Activated CD8-positive, alpha-beta memory T cell treated with anti-CD3 and anti-CD28 coated beads, Interleukin-2, amount 10 ng/mL, durations not matched to agents 7 days and 5 days (primary cell): ENCODE results near the gene ARMH3. TPM values are rescaled to one million over a fixed set of nuclear protein-coding genes. Genes with fewer than 3 reads are reported as not detected.

ENCODE experiments used
- ATAC-seq: fragments of 150-1000 bp; cut with Tn5 transposase; one replicate; pipeline ENCODE4 v1.10.0; 2021; ENCODE audit warnings: moderate library complexity
- CTCF ChIA-PET: fragments of 350-600 bp; sonication (Branson Sonifier 250); formaldehyde crosslinking; loops from one replicate; lab custom pipeline; 2021; ENCODE audit warnings: antibody characterized with exemption; lab: Charles Lee
- DNase-seq: peaks from one replicate; pipeline ENCODE4 v3.0.0-alpha.2; 2020
- H3K27ac Mint-ChIP-seq: one replicate; pipeline ENCODE4 v1.8.0; 2021; ENCODE audit warnings: mild to moderate bottlenecking, mixed read lengths
- H3K27me3 Mint-ChIP-seq: one replicate; pipeline ENCODE4 v1.8.0; 2021; ENCODE audit warnings: mixed read lengths
- H3K36me3 Mint-ChIP-seq: one replicate; pipeline ENCODE4 v1.8.0; 2021; ENCODE audit warnings: mild to moderate bottlenecking, mixed read lengths
- H3K4me1 Mint-ChIP-seq: one replicate; pipeline ENCODE4 v1.8.0; 2021; ENCODE audit warnings: mixed read lengths
- H3K4me3 Mint-ChIP-seq: one replicate; pipeline ENCODE4 v1.8.0; 2021; ENCODE audit warnings: mild to moderate bottlenecking, moderate library complexity, mixed read lengths
- H3K9me3 Mint-ChIP-seq: one replicate; pipeline ENCODE4 v1.8.0; 2022; ENCODE audit warnings: low read depth, mixed read lengths
- total RNA-seq, 2 experiments: library from RNA; stranded (reverse); gene quantifications; one replicate each; pipeline ENCODE4 v1.2.3, GENCODE V29; 2021

The ARMH3 gene
- total RNA-seq, 2 experiments from 2014 or later, result 23.8 to 25.9 TPM

GRCh38 chr10:101893510-101894120 is 162.4 kb downstream of the ARMH3 start:
- no peak for DNase-seq
- Mint-ChIP-seq H3K27ac (no peak overlapping the region), H3K36me3 (peaks cover 1% of the 10 kb centered on the region), H3K4me3 (no peak overlapping the region), H3K9me3 (no peaks in the 10 kb centered on the region), H3K27me3 (no peaks in the 10 kb centered on the region), H3K4me1 (peaks cover 10% of the 10 kb centered on the region)
- ATAC-seq, result no peak
- CTCF ChIA-PET, result interaction anchor here (0.7 to 11.4 kb wide), 3 partner anchors 31 to 117 kb away, joined by 3 to 104 read pairs (median 61); no protein-coding TSS in a partner anchor

DNA sequence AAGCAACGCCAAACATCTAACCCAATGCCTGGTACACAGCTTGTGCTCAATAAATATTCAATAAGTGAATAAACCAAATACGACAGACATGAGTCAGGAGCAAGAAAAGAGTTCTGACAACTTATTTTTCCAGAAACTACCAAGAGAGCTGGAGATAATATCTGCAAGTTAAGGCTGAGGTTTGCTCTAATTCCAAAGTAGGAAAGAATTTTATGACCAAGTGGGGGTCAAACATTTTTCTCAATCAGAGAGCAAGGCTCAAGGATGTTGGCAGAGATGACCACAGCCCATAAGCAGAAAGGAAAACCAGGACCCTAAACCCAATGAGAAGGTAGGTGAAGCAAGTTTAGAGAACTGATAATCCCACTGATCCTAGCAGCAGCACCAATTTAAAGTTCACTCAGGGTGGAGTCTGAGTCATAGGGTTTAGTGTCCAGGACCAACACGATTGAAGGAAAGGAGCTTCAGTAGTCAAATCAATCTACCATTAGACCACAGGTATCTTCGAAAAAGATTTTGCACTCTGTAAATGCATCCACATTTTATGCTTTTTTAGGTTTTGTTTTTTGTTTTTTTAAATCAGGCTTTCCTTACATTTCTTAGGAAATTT is 163.1 kb downstream of the ARMH3 start:
- Mint-ChIP-seq H3K9me3 (no peaks in the 10 kb centered on the region), H3K4me1 (peaks cover 16% of the 10 kb centered on the region), H3K4me3 (no peak overlapping the region), H3K36me3 (peaks cover 2% of the 10 kb centered on the region), H3K27me3 (no peaks in the 10 kb centered on the region), H3K27ac (no peak overlapping the region)
- DNase-seq (no peak), ATAC-seq (no peak)
- CTCF ChIA-PET, result interaction anchor here (0.7 to 11.4 kb wide), 3 partner anchors 32 to 118 kb away, joined by 3 to 104 read pairs (median 61); no protein-coding TSS in a partner anchor

- peaks cover 14% of the 10 kb centered on the region for H3K4me1 Mint-ChIP-seq
- no peak overlapping the region for H3K4me3 Mint-ChIP-seq
- no peaks in the 10 kb centered on the region for H3K9me3 Mint-ChIP-seq
- DNase-seq (peak; percentile 85), ATAC-seq (peak; percentile 70)
- no peaks in the 10 kb centered on the region for H3K27me3 Mint-ChIP-seq
- CTCF ChIA-PET, result interaction anchor here (0.6 to 11.4 kb wide), 31 partner anchors 9 to 438 kb away, joined by 3 to 104 read pairs (median 5); no protein-coding TSS in a partner anchor
- peaks cover 7% of the 10 kb centered on the region for H3K36me3 Mint-ChIP-seq
- H3K27ac Mint-ChIP-seq, result no peak overlapping the region
Measured at GRCh38 chr10:101889256-101890210, 166.4 kb downstream of the ARMH3 start.

DNA sequence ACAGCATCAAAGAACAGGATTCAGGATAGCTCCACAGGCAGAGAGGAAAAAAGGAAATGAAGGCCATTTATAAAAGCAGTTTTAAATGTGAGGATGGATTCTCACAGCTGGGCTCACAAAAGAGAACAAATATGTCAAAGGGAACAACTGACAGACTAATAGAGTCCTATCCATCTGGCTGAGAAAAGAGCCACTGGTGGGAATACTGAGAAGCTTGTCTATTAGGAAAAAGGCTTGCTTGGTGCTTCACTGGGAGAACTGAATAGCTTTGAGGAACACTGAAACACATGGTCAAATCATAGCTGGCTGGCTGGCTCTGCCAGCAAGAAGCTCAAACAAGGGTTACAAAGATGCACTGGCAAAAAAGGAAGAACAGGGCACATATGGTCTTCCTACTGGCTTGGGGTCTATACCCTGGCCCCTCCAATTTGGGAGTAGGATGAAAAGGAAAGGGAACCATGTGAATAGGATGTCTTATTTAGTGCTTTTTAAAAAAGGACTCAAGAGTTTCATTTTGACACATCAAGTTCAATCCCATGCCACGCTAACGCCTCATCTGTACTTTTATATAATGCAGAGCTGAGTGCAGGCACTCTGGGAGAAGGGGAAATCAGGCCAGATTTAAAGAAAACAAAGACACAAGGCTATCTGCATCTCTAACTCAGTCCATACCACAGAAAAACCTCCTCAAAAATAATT is 167.6 kb downstream of the ARMH3 start:
- H3K27me3 Mint-ChIP-seq, result no peaks in the 10 kb centered on the region
- peaks cover 14% of the 10 kb centered on the region for H3K4me1 Mint-ChIP-seq
- peaks cover 7% of the 10 kb centered on the region for H3K36me3 Mint-ChIP-seq
- no peak overlapping the region for H3K4me3 Mint-ChIP-seq
- DNase-seq, result no peak
- no peaks in the 10 kb centered on the region for H3K9me3 Mint-ChIP-seq
- ATAC-seq, result no peak
- CTCF ChIA-PET, result interaction anchor here (0.6 to 11.4 kb wide), 16 partner anchors 9 to 439 kb away, joined by 3 to 104 read pairs (median 4); no protein-coding TSS in a partner anchor
- no peak overlapping the region for H3K27ac Mint-ChIP-seq

GRCh38 chr10:101887775-101888174 is 168.2 kb downstream of the ARMH3 start:
- Mint-ChIP-seq H3K27me3 (no peaks in the 10 kb centered on the region), H3K4me3 (no peak overlapping the region), H3K9me3 (no peaks in the 10 kb centered on the region), H3K36me3 (peaks cover 7% of the 10 kb centered on the region), H3K4me1 (peaks cover 14% of the 10 kb centered on the region), H3K27ac (no peak overlapping the region)
- CTCF ChIA-PET, result interaction anchor here (1.2 to 11.4 kb wide), 11 partner anchors 9 to 187 kb away, joined by 3 to 104 read pairs (median 6); no protein-coding TSS in a partner anchor
- DNase-seq, result no peak
- ATAC-seq, result no peak

DNA sequence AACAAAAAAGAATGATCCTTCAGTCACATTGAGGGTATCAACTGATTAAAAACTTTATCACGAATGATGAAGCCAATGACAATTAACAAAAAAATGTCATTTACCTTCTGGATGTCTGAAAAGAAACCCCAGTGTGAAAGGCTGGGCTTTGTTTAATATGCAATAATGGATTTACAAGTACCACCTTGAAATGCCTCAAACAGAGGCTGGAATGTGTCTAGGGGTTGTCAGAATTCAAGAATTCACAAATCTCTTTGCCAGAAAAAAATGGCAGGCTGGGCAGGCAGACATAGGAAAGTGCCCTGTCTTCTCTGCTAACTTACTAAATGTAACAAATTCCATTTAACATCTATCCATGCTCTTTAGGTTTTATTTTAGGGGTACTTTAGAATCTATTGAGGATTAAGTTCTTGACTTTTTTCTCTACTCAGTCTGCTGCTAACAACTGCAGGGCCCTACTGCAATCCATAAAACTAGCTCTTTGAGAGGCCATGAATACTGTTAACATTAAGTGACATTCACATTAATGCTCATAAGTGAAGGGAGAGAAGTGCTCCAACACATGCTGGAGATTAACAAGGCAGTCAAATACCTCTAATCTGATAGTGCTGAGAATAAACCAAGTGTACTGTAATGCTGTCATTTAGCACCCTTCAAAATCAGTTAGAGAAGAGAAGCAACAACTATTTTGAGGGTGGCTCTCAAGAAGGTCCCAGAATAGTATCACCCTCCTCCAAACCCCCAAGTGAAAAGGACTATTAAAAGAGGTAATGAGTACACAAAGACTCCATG is 169.3 kb downstream of the ARMH3 start:
- H3K27me3 Mint-ChIP-seq, result no peaks in the 10 kb centered on the region
- H3K4me1 Mint-ChIP-seq, result peaks cover 14% of the 10 kb centered on the region
- H3K27ac Mint-ChIP-seq, result no peak overlapping the region
- CTCF ChIA-PET, result interaction anchor here (0.9 to 11.4 kb wide), 4 partner anchors 11 to 186 kb away, joined by 4 to 104 read pairs (median 40); no protein-coding TSS in a partner anchor
- no peak for DNase-seq
- H3K4me3 Mint-ChIP-seq, result no peak overlapping the region
- no peak for ATAC-seq
- peaks cover 7% of the 10 kb centered on the region for H3K36me3 Mint-ChIP-seq
- H3K9me3 Mint-ChIP-seq, result no peaks in the 10 kb centered on the region

- DNase-seq (no peak), ATAC-seq (no peak)
- Mint-ChIP-seq H3K27ac (no peak overlapping the region), H3K9me3 (no peaks in the 10 kb centered on the region), H3K27me3 (no peaks in the 10 kb centered on the region), H3K36me3 (peaks cover 2% of the 10 kb centered on the region), H3K4me3 (no peak overlapping the region), H3K4me1 (peaks cover 4% of the 10 kb centered on the region)
- CTCF ChIA-PET, result interaction anchor here (1.7 to 4.8 kb wide), 4 partner anchors 8 to 192 kb away, joined by 5 to 23 read pairs (median 8); no protein-coding TSS in a partner anchor
Measured at GRCh38 chr10:101881036-101881774, 174.8 kb downstream of the ARMH3 start.

- Mint-ChIP-seq H3K4me1 (peaks cover 13% of the 10 kb centered on the region), H3K27ac (no peak overlapping the region), H3K27me3 (no peaks in the 10 kb centered on the region), H3K4me3 (no peak overlapping the region), H3K36me3 (no peaks in the 10 kb centered on the region), H3K9me3 (no peaks in the 10 kb centered on the region)
- ATAC-seq (no peak), DNase-seq (no peak)
- CTCF ChIA-PET, result interaction anchor here (1.7 to 4.8 kb wide), 4 partner anchors 9 to 193 kb away, joined by 5 to 23 read pairs (median 8); no protein-coding TSS in a partner anchor
Measured at GRCh38 chr10:101880232-101880573, 175.8 kb downstream of the ARMH3 start.

DNA sequence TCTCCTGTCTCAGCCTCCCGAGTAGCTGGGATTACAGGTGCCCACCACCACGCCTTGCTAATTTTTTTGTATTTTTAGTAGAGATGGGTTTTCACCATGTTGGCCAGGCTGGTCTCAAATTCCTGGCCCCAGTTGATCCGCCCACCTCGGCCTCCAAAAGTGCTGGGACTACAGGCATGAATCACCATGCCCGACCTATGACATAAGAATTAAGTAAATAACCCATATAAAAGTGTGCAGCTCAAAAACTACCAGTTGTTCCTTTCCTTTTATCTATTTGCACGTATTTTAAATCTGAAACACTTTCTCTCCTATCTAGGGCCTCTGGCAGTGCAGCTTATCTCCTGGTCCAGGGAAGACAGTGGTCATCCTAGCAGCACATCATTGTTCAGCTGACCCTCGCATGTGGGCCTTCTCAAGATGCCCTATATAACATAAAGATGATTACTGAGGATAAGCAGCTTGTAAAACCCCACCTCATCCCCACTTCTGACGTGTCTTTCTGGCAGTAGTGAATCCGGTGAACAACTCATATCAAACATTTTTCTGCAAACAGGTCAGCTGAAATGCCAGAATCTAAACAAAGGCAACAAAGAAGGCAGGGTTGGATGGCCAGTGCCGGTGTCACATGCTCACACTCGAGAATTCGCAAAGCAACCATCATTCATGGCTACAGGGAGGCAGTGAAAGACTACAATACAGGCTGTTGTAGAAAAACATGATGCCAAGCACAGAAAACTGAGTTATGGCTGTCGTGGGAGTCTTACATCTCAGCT is 176.3 kb downstream of the ARMH3 start:
- no peak overlapping the region for H3K4me3 Mint-ChIP-seq
- H3K27me3 Mint-ChIP-seq, result no peaks in the 10 kb centered on the region
- no peaks in the 10 kb centered on the region for H3K36me3 Mint-ChIP-seq
- H3K4me1 Mint-ChIP-seq, result peaks cover 19% of the 10 kb centered on the region
- no peaks in the 10 kb centered on the region for H3K9me3 Mint-ChIP-seq
- ATAC-seq (no peak), DNase-seq (no peak)
- no peak overlapping the region for H3K27ac Mint-ChIP-seq
- CTCF ChIA-PET, result interaction anchor here (1.7 to 4.8 kb wide), 4 partner anchors 10 to 193 kb away, joined by 5 to 23 read pairs (median 8); no protein-coding TSS in a partner anchor

GRCh38 chr10:101878869-101879268 is 177.1 kb downstream of the ARMH3 start:
- H3K27ac Mint-ChIP-seq, result no peak overlapping the region
- no peak for DNase-seq
- no peak for ATAC-seq
- no peaks in the 10 kb centered on the region for H3K27me3 Mint-ChIP-seq
- no peaks in the 10 kb centered on the region for H3K9me3 Mint-ChIP-seq
- CTCF ChIA-PET, result interaction anchor here (1.2 to 4.8 kb wide), 3 partner anchors 11 to 43 kb away, joined by 4 to 23 read pairs (median 8); no protein-coding TSS in a partner anchor
- peaks cover 20% of the 10 kb centered on the region for H3K4me1 Mint-ChIP-seq
- no peak overlapping the region for H3K4me3 Mint-ChIP-seq
- H3K36me3 Mint-ChIP-seq, result no peaks in the 10 kb centered on the region
